ENCODE results near the gene MEGF9. TPM values are rescaled to one million over a fixed set of nuclear protein-coding genes. Genes with fewer than 3 reads are reported as not detected.

MEGF9 gene
- total and polyA plus RNA-seq, 2 donors (not counting 3 experiments of a cell fraction or from before 2014, with no cell fraction given) = 4.0 to 13.0 TPM

- no peak overlapping the region for H2AFZ ChIP-seq (ENCODE audit: low read depth, low read length)
- FAIRE-seq = no peak
- no peak overlapping the region for H3K4me3 ChIP-seq (replicated peaks in 1 of 3; ENCODE audit: insufficient read depth in 1 of 3, low read depth in 1 of 3, low read length in 3 of 3)
- ChIA-PET CTCF (interaction anchor here (1.4 to 2.5 kb wide), 3 partner anchors 12 to 98 kb away, joined by 3 to 12 read pairs (median 6); no protein-coding TSS in a partner anchor), POLR2A (no interaction called here)
- no peaks in the 10 kb centered on the region for H4K20me1 ChIP-seq (replicated peaks; ENCODE audit: control insufficient read depth, extremely low read depth, insufficient read depth, low read length)
- H3K79me2 ChIP-seq (ENCODE audit: control insufficient read depth, insufficient read depth, low read length) = no peaks in the 10 kb centered on the region
- H3K27me3 ChIP-seq (ENCODE audit: control insufficient read depth in 2 of 2, insufficient read depth in 2 of 2, low read length in 2 of 2) = no peaks in the 10 kb centered on the region
- no peaks in the 10 kb centered on the region for H3K36me3 ChIP-seq (ENCODE audit: control insufficient read depth in 2 of 2, extremely low read depth in 1 of 2, insufficient read depth in 2 of 2, low read length in 2 of 2)
- H3K9me1 ChIP-seq (replicated peaks; ENCODE audit: control insufficient read depth, extremely low read depth, insufficient read depth, low read length) = no peaks in the 10 kb centered on the region
- TF ChIP-seq POLR2AphosphoS5 (IDR thresholded peaks at IDR 0.05; ENCODE audit: insufficient read depth, low read depth, low read length) = no peak
- TF ChIP-seq FOS (IDR thresholded peaks at IDR 0.05; ENCODE audit: borderline replicate concordance, insufficient read depth, low read length) = no peak
- TF ChIP-seq GATA2 (IDR thresholded peaks at IDR 0.05; ENCODE audit: insufficient read depth, insufficient read length, low read depth, low read length) = no peak
- no peak for TF ChIP-seq POLR2A (IDR thresholded peaks at IDR 0.05; ENCODE audit: low read depth, low read length)
- TF ChIP-seq MAX (IDR thresholded peaks at IDR 0.05; ENCODE audit: insufficient read depth, insufficient read length) = no peak
- no peak for TF ChIP-seq EZH2 (IDR thresholded peaks at IDR 0.05; ENCODE audit: borderline replicate concordance, low read depth, low read length, severe bottlenecking)
- TF ChIP-seq, protein P1, sequence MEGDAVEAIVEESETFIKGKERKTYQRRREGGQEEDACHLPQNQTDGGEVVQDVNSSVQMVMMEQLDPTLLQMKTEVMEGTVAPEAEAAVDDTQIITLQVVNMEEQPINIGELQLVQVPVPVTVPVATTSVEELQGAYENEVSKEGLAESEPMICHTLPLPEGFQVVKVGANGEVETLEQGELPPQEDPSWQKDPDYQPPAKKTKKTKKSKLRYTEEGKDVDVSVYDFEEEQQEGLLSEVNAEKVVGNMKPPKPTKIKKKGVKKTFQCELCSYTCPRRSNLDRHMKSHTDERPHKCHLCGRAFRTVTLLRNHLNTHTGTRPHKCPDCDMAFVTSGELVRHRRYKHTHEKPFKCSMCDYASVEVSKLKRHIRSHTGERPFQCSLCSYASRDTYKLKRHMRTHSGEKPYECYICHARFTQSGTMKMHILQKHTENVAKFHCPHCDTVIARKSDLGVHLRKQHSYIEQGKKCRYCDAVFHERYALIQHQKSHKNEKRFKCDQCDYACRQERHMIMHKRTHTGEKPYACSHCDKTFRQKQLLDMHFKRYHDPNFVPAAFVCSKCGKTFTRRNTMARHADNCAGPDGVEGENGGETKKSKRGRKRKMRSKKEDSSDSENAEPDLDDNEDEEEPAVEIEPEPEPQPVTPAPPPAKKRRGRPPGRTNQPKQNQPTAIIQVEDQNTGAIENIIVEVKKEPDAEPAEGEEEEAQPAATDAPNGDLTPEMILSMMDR (IDR thresholded peaks at IDR 0.05; ENCODE audit: extremely low read depth in 1 of 2, insufficient read depth in 1 of 2, low read depth in 1 of 2, low read length in 2 of 2) = no peak
- no peak for TF ChIP-seq MYC (IDR thresholded peaks at IDR 0.05; ENCODE audit: low read depth, low read length)
- TF ChIP-seq JUN (IDR thresholded peaks at IDR 0.05; ENCODE audit: borderline replicate concordance, insufficient read depth, insufficient read length, low read depth) = no peak
- no peak overlapping the region for H3K4me2 ChIP-seq (ENCODE audit: insufficient read depth, low read length)
- peaks cover 9% of the 10 kb centered on the region for H3K4me1 ChIP-seq (ENCODE audit: control insufficient read depth, extremely low read depth, insufficient read depth, low read length)
- BruUV-seq (replicated peaks) = no TSS peak
- H3K27ac ChIP-seq (ENCODE audit: insufficient read depth, low read depth, low read length) = no peak overlapping the region
- no peaks in the 10 kb centered on the region for H3K9me3 ChIP-seq (replicated peaks; ENCODE audit: control insufficient read depth, insufficient read depth, low read length)
- dilution Hi-C loops (cut with MboI; ENCODE audit: extremely low pct_ligation_motif_present, low sequenced_read_pairs) = no loop called here
- H3K9ac ChIP-seq (replicated peaks; ENCODE audit: extremely low read depth, insufficient read depth, low read length) = no peak overlapping the region
- intact Hi-C loops (cut with micrococcal nuclease) = no loop called here
- DNase-seq (ENCODE audit: low read depth, low spot score) = no peak
Measured at GRCh38 chr9:120718316-120718715, 4.0 kb upstream of the MEGF9 start.
